ENCODE results near the gene MAN1A2. TPM values are rescaled to one million over a fixed set of nuclear protein-coding genes. Genes with fewer than 3 reads are reported as not detected.

Gene MAN1A2
- total RNA-seq, 4 donors from 2014 or later, result 36.9 to 65.4 (median 42.3) TPM

DNA sequence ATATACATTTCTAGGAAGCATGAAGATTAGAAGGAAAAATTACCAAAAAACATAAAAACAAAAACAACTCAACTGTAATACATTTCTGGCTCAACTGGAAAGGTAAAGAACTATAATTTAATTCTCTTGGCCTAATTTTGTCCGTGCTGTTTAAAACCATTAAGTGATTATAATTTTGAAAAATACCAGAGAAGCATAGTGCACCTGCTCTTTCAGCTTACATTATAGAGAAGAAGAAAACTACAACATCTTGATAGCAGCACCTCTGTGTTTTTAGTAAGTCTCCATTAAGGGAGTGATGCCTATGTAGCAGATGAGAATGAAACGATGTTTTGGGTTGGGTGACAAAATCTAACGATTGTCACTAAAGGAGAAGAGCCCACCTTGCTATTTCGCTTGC, 19.3 kb upstream of the MAN1A2 start:
- TF ChIP-seq, protein P1, sequence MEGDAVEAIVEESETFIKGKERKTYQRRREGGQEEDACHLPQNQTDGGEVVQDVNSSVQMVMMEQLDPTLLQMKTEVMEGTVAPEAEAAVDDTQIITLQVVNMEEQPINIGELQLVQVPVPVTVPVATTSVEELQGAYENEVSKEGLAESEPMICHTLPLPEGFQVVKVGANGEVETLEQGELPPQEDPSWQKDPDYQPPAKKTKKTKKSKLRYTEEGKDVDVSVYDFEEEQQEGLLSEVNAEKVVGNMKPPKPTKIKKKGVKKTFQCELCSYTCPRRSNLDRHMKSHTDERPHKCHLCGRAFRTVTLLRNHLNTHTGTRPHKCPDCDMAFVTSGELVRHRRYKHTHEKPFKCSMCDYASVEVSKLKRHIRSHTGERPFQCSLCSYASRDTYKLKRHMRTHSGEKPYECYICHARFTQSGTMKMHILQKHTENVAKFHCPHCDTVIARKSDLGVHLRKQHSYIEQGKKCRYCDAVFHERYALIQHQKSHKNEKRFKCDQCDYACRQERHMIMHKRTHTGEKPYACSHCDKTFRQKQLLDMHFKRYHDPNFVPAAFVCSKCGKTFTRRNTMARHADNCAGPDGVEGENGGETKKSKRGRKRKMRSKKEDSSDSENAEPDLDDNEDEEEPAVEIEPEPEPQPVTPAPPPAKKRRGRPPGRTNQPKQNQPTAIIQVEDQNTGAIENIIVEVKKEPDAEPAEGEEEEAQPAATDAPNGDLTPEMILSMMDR (IDR thresholded peaks at IDR 0.05; ENCODE audit: low read depth), result no peak

DNA sequence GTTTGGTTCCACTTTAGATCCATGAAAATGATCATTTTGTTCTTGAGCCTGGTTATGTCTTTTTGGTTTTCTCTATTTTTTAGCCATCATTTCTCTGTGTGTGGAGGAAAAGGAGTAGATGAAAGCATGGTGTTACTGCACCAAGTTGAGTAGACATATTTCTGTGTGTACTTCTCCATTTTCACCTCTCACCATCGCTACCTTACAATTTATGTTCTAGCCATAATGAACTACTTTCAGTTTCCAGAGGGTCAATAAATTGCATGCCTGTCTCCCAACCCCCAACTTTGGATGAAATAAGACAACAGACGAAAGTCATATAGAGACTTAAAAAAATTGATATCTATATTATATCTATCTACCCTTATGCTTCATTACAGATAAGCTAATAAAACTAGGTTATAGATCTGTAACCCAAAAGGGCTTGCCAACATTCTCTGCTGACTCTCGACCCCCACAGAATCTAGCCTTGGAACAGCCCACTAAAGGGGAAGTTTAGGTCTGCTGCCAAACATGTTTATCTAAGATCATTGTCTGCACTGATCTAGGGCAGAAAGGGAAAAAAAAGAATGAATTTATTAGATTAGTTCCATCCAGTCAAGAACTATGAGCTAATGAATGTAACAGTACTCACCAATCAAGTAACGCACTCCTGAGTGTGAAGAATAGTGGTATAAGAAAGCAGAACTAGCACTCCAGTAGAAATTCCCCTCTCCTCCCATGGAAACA, 7.5 kb upstream of the MAN1A2 start:
- TF ChIP-seq, protein P1 (IDR thresholded peaks at IDR 0.05; ENCODE audit: low read depth), result no peak

GRCh38 chr1:117362986-117363385, 4.3 kb upstream of the MAN1A2 start:
- TF ChIP-seq, protein P1 (IDR thresholded peaks at IDR 0.05; ENCODE audit: low read depth), result no peak

DNA sequence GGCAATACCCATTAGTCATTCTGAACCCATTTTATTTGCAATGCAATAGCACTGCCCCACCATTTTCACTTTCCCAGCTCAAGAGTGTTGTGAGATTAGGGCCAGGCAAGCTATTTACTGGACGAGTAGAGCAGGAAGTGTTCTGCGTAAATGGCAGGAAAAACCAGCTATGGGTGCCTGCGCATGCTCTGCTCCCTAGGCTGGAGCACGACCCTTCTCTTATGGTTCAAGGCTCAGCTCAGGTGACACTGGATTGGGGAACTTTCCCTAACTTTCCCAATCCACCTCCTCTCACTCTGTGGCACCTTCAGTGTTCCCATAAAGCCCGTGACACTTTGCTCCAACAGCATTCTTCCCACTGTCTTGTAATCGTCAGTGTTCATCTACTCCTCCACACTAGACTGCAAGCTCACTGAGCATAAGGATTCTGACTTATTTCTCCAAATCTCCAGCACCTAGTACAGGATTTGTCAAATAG, 3.6 kb upstream of the MAN1A2 start:
- TF ChIP-seq, protein P1 (IDR thresholded peaks at IDR 0.05; ENCODE audit: low read depth), result no peak

GRCh38 chr1:117364240-117364639, 3.0 kb upstream of the MAN1A2 start:
- TF ChIP-seq, protein P1 (IDR thresholded peaks at IDR 0.05; ENCODE audit: low read depth), result no peak

GRCh38 chr1:117365350-117366176, 1.7 kb upstream of the MAN1A2 start:
- TF ChIP-seq, protein P1 (IDR thresholded peaks at IDR 0.05; ENCODE audit: low read depth), result no peak
